Measurements from ENCODE around the gene ZFX. TPM values are rescaled to one million over a fixed set of nuclear protein-coding genes. Genes with fewer than 3 reads are reported as not detected.

ZFX gene
- total RNA-seq, 2 experiments from 2014 or later = 44.4 to 44.5 TPM

- Mint-ChIP-seq H3K27ac (no peak overlapping the region), H3K36me3 (ENCODE audit: low read depth) (peaks cover 22% of the 10 kb centered on the region), H3K4me3 (no peak overlapping the region), H3K9me3 (ENCODE audit: insufficient read depth) (no peaks in the 10 kb centered on the region), H3K4me1 (ENCODE audit: low read depth) (peaks cover 12% of the 10 kb centered on the region), H3K27me3 (ENCODE audit: low read depth) (no peaks in the 10 kb centered on the region)
- POLR2A ChIA-PET = no interaction called here
- CTCF ChIA-PET = interaction anchor here (1.3 kb wide), 1 partner anchor 41 kb away, joined by 3 read pairs; no protein-coding TSS in a partner anchor
- DNase-seq (no peak), ATAC-seq (no peak)
Measured at GRCh38 chrX:24204958-24205357, 55.4 kb downstream of the ZFX start.

GRCh38 chrX:24207826-24208225 is 58.3 kb downstream of the ZFX start:
- CTCF ChIA-PET = no interaction called here
- H3K36me3 Mint-ChIP-seq (ENCODE audit: low read depth) = peaks cover 22% of the 10 kb centered on the region

DNA sequence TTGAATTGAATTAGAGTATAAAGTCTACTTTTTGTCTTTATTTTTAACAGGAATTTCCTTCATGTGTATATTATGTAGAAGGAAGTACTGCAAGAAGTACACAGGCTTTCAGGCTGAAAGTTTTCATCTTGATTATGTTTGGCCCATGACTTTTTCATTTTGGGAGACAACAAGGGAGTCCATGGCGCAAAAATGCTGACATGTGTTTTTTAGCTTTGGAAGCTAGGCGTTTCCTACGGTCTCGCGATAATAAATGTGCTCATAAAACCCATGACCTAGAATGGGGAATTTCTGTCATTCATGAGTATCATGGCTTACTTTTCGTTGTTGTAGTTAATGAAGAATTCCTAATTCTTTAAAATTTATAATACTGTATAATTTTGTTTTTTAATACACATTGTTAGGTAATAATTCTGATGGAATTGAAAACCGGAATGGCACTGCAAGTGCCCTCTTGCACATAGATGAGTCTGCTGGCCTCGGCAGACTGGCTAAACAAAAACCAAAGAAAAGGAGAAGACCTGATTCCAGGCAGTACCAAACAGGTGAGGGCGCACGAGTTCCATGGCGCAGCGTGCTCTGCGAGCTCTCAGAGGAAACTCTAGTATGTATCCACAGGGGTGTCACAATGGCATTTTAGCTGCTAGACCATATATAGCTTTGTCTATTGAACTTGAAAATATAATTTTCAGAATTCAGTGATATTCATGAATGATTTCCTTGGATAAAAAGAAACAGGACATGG is 59.1 kb downstream of the ZFX start:
- no peak for ATAC-seq
- Mint-ChIP-seq H3K36me3 (ENCODE audit: low read depth) (peaks cover 23% of the 10 kb centered on the region), H3K4me1 (ENCODE audit: low read depth) (peaks cover 4% of the 10 kb centered on the region), H3K9me3 (ENCODE audit: insufficient read depth) (no peaks in the 10 kb centered on the region), H3K27me3 (ENCODE audit: low read depth) (no peaks in the 10 kb centered on the region), H3K4me3 (no peak overlapping the region), H3K27ac (no peak overlapping the region)
- CTCF ChIA-PET = no interaction called here
- no peak for DNase-seq
- POLR2A ChIA-PET = no interaction called here

More at GRCh38 chrX:24207826-24208225, 58.3 kb downstream of the ZFX start:
- Mint-ChIP-seq H3K27me3 (ENCODE audit: low read depth) (no peaks in the 10 kb centered on the region), H3K27ac (no peak overlapping the region), H3K4me1 (ENCODE audit: low read depth) (peaks cover 6% of the 10 kb centered on the region), H3K9me3 (ENCODE audit: insufficient read depth) (no peaks in the 10 kb centered on the region), H3K4me3 (no peak overlapping the region)
- ATAC-seq = no peak
- no peak for DNase-seq
- POLR2A ChIA-PET = no interaction called here

GRCh38 chrX:24210190-24210589 is 60.7 kb downstream of the ZFX start:
- Mint-ChIP-seq H3K4me3 (no peak overlapping the region), H3K27ac (no peak overlapping the region), H3K9me3 (ENCODE audit: insufficient read depth) (no peaks in the 10 kb centered on the region), H3K4me1 (ENCODE audit: low read depth) (no peaks in the 10 kb centered on the region), H3K27me3 (ENCODE audit: low read depth) (no peaks in the 10 kb centered on the region), H3K36me3 (ENCODE audit: low read depth) (peaks cover 27% of the 10 kb centered on the region)
- ChIA-PET POLR2A (no interaction called here), CTCF (no interaction called here)
- DNase-seq = no peak
- no peak for ATAC-seq

DNA sequence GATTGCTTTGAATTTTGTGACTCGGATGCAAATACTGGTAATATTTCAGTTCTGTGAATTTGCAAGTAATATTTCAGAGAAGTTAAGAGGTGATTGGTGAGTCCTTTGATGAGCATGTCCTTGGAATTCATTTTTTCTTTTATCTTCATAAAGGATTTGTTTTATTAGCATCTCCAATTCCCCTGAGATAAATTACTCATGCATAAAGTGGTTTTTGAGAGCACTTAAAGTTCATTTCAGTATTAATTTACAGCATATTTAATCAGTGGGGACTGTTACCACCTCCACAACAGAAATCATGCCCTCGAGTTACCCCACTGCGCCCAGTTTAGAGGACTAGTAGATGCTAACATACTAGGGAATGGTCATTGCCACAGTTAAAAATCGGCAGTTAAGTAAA is 65.0 kb downstream of the ZFX start:
- no peak overlapping the region for H3K27ac Mint-ChIP-seq
- no peaks in the 10 kb centered on the region for H3K27me3 Mint-ChIP-seq (ENCODE audit: low read depth)
- no peak for ATAC-seq
- H3K4me3 Mint-ChIP-seq = no peak overlapping the region
- no peak for DNase-seq
- H3K9me3 Mint-ChIP-seq (ENCODE audit: insufficient read depth) = no peaks in the 10 kb centered on the region
- ChIA-PET CTCF (no interaction called here), POLR2A (no interaction called here)
- H3K36me3 Mint-ChIP-seq (ENCODE audit: low read depth) = peaks cover 22% of the 10 kb centered on the region
- H3K4me1 Mint-ChIP-seq (ENCODE audit: low read depth) = peaks cover 6% of the 10 kb centered on the region

DNA sequence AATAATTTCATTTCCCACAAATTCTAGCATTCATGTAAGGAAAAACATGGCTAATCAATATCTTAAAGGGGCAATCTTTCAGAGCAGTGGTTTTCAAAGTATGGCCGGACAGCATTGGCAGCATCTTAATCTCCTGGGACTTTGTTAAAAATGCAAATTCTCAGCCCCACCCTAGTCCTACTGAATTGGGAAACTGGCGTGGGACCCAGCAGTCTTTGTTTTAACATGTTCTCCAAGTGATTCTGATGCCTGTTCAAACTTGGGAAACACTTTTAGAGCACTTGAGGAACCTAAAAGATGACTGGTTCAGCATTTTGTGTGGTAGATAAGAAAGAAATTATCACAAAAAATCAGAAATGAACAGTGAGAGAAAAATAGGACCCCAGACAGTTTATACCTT is 65.7 kb downstream of the ZFX start:
- no peaks in the 10 kb centered on the region for H3K9me3 Mint-ChIP-seq (ENCODE audit: insufficient read depth)
- no peak overlapping the region for H3K27ac Mint-ChIP-seq
- DNase-seq = no peak
- ChIA-PET POLR2A (no interaction called here), CTCF (no interaction called here)
- H3K27me3 Mint-ChIP-seq (ENCODE audit: low read depth) = no peaks in the 10 kb centered on the region
- no peak overlapping the region for H3K4me3 Mint-ChIP-seq
- H3K36me3 Mint-ChIP-seq (ENCODE audit: low read depth) = peaks cover 19% of the 10 kb centered on the region
- ATAC-seq = no peak
- H3K4me1 Mint-ChIP-seq (ENCODE audit: low read depth) = peaks cover 6% of the 10 kb centered on the region

DNA sequence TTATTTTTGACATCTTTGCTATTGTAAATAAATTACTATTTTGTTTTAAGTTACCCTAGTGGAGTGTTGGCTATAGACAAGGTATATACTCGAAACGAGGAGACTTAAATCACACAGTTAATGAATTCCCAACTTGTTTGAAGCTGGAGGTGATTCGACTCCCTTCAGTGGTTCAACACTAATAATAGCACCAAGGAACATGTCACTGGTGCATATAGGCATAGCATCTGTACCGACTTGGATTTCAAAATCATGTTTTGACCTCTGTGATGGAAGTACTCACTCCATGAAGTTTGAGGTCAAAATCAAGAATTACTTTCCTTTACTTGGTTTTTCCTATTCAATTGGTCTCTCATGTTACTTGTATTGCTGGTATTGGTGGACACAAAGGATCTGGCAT is 66.5 kb downstream of the ZFX start:
- Mint-ChIP-seq H3K4me3 (no peak overlapping the region), H3K27ac (no peak overlapping the region), H3K36me3 (ENCODE audit: low read depth) (peaks cover 13% of the 10 kb centered on the region), H3K27me3 (ENCODE audit: low read depth) (no peaks in the 10 kb centered on the region), H3K4me1 (ENCODE audit: low read depth) (peaks cover 6% of the 10 kb centered on the region), H3K9me3 (ENCODE audit: insufficient read depth) (no peaks in the 10 kb centered on the region)
- DNase-seq (no peak), ATAC-seq (no peak)
- ChIA-PET POLR2A (no interaction called here), CTCF (no interaction called here)

- no peaks in the 10 kb centered on the region for H3K27me3 Mint-ChIP-seq (ENCODE audit: low read depth)
- H3K36me3 Mint-ChIP-seq (ENCODE audit: low read depth) = peaks cover 11% of the 10 kb centered on the region
- ChIA-PET CTCF (no interaction called here), POLR2A (no interaction called here)
- H3K4me1 Mint-ChIP-seq (ENCODE audit: low read depth) = peaks cover 6% of the 10 kb centered on the region
- no peak for ATAC-seq
- no peaks in the 10 kb centered on the region for H3K9me3 Mint-ChIP-seq (ENCODE audit: insufficient read depth)
- no peak for DNase-seq
- H3K4me3 Mint-ChIP-seq = no peak overlapping the region
- H3K27ac Mint-ChIP-seq = no peak overlapping the region
Measured at GRCh38 chrX:24216827-24217226, 67.3 kb downstream of the ZFX start.

DNA sequence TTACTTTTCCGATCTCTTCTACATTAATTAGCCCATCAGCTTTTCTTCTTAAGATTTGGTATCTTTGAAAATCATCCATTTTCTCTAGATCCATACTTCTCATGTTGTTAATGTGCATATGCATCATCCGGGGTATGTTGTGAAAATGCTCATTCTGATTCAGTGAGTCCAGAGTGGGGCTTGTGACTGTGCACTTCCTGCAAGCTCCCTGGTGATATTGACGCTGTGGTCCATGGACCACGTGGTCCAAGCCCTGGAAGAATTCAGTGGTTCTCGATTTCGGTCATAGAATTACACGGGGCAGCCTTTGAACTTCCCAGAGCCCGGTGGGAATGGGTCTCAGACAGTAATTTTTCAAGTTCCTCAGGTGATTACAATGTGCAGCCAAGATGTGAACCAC is 69.8 kb downstream of the ZFX start:
- peaks cover 7% of the 10 kb centered on the region for H3K36me3 Mint-ChIP-seq (ENCODE audit: low read depth)
- H3K9me3 Mint-ChIP-seq (ENCODE audit: insufficient read depth) = no peaks in the 10 kb centered on the region
- CTCF ChIA-PET = no interaction called here
- H3K27ac Mint-ChIP-seq = no peak overlapping the region
- DNase-seq (no peak), ATAC-seq (no peak)
- no peak overlapping the region for H3K4me3 Mint-ChIP-seq
- H3K4me1 Mint-ChIP-seq (ENCODE audit: low read depth) = peaks cover 6% of the 10 kb centered on the region
- POLR2A ChIA-PET = no interaction called here
- no peaks in the 10 kb centered on the region for H3K27me3 Mint-ChIP-seq (ENCODE audit: low read depth)

- no peak overlapping the region for H3K27ac Mint-ChIP-seq
Measured at GRCh38 chrX:24221872-24222271, 72.3 kb downstream of the ZFX start.

DNA sequence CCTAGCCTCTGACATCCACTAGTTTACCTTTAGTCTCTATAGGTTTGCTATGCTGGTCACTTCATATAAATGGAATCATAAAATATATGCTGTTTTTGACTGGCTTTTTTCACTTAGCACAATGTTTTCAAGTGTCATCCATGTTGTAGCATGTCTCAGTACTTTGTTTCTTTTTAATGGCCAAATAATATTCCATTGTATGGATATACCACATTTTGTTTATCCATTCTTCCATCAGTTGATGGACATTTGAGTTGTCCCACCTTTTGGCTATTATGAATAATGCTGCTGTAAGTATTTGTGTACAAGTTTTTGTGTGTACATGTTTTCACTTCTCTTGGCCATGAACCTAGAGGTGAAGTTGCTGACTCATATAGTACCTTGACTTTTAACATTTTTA is 75.7 kb downstream of the ZFX start:
- ATAC-seq (no peak), DNase-seq (no peak)
- ChIA-PET POLR2A (no interaction called here), CTCF (no interaction called here)
- H3K27ac Mint-ChIP-seq = no peak overlapping the region
- no peaks in the 10 kb centered on the region for H3K36me3 Mint-ChIP-seq (ENCODE audit: low read depth)
- no peak overlapping the region for H3K4me3 Mint-ChIP-seq
- no peaks in the 10 kb centered on the region for H3K9me3 Mint-ChIP-seq (ENCODE audit: insufficient read depth)
- H3K4me1 Mint-ChIP-seq (ENCODE audit: low read depth) = no peaks in the 10 kb centered on the region
- peaks cover 1% of the 10 kb centered on the region for H3K27me3 Mint-ChIP-seq (ENCODE audit: low read depth)

More at GRCh38 chrX:24221872-24222271, 72.3 kb downstream of the ZFX start:
- CTCF ChIA-PET = no interaction called here
- H3K4me3 Mint-ChIP-seq = no peak overlapping the region
- no peaks in the 10 kb centered on the region for H3K27me3 Mint-ChIP-seq (ENCODE audit: low read depth)
- H3K9me3 Mint-ChIP-seq (ENCODE audit: insufficient read depth) = no peaks in the 10 kb centered on the region
- DNase-seq (no peak), ATAC-seq (no peak)
- H3K36me3 Mint-ChIP-seq (ENCODE audit: low read depth) = no peaks in the 10 kb centered on the region
- H3K4me1 Mint-ChIP-seq (ENCODE audit: low read depth) = no peaks in the 10 kb centered on the region
- POLR2A ChIA-PET = no interaction called here

- H3K36me3 Mint-ChIP-seq (ENCODE audit: low read depth) = no peaks in the 10 kb centered on the region
- no peak for DNase-seq
- ChIA-PET POLR2A (no interaction called here), CTCF (no interaction called here)
- H3K4me1 Mint-ChIP-seq (ENCODE audit: low read depth) = no peaks in the 10 kb centered on the region
- no peak overlapping the region for H3K4me3 Mint-ChIP-seq
- H3K27me3 Mint-ChIP-seq (ENCODE audit: low read depth) = peaks cover 4% of the 10 kb centered on the region
- no peak overlapping the region for H3K27ac Mint-ChIP-seq
- no peaks in the 10 kb centered on the region for H3K9me3 Mint-ChIP-seq (ENCODE audit: insufficient read depth)
- no peak for ATAC-seq
Measured at GRCh38 chrX:24226176-24226575, 76.6 kb downstream of the ZFX start.

GRCh38 chrX:24228596-24228995 is 79.1 kb downstream of the ZFX start:
- Mint-ChIP-seq H3K4me1 (ENCODE audit: low read depth) (no peaks in the 10 kb centered on the region), H3K27me3 (ENCODE audit: low read depth) (peaks cover 12% of the 10 kb centered on the region), H3K4me3 (no peak overlapping the region), H3K27ac (no peak overlapping the region), H3K9me3 (ENCODE audit: insufficient read depth) (no peaks in the 10 kb centered on the region), H3K36me3 (ENCODE audit: low read depth) (no peaks in the 10 kb centered on the region)
- no peak for DNase-seq
- POLR2A ChIA-PET = no interaction called here
- CTCF ChIA-PET = no interaction called here
- ATAC-seq = no peak

Data from activated CD8-positive, alpha-beta T cell treated with anti-CD3 and anti-CD28 coated beads, Interleukin-2, amount 10 ng/mL, durations not matched to agents 7 days and 5 days (primary cell).